Measurements from ENCODE around the gene UST.
A peak's percentile ranks its signal among the peaks of the same experiment; 100 is the strongest.
"Not testable (repeated sequence)": the region's sequence is repeated elsewhere in the genome, so short reads cannot be mapped to it uniquely, and the experiment has no call there.

Gene UST

DNA sequence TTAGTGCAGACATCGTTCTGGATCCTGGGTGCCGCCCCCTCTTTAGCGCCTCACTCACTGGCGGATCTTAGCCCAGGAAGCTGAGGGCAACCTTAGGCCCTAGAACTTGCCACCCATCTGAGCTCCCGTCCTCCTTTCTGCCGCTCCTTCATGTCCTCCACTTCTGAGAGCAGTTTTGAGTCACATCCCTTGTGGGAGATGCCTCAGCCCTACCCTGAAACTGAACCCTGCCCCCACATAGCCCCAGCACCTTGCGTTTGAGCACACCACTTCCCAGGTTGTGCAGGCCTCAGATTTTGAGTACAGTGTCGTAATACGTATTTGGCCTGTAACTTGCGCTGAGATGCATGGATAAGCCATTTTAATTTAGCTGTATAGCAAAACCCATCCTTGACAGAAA is 169.7 kb downstream of the UST start:
- DNase-seq: not testable (repeated sequence)

DNA sequence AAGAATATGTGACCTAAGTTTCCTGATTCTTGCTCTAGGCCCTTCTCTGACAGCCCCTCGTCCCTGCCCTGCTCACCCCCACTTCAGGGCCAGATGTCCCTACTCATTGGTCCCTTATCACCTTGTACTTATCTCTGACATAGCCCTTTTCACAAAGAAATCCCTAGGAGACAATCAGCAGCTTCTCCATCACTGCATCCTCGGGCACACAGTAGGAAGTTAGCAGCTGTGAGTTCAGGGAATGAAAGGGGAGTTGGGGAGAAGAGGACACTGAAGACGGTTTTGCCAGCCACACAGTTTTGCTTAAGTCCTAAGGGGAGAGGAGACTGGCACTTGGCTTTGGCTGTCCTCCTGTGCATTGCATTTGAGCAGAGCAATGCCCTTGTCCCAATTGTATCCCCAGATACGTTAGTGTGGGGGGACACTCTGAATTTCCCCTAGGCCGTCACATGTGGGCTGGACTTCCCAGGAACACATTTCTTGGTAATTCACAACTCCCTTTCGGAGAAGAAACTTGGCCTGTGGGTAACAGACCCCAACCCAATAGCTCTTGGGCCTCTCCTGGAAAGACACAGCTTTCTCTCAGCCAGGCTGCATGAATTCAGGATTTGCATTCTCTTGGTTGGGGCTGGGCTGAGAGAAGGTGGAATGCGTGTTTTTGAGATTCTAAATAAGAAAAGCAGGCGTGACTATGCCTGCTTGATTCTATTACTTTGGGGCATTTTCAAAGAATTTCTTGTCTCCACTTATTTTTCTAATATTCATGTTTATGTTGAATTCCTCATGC is 177.6 kb downstream of the UST start:
- DNase-seq: no peak

DNA sequence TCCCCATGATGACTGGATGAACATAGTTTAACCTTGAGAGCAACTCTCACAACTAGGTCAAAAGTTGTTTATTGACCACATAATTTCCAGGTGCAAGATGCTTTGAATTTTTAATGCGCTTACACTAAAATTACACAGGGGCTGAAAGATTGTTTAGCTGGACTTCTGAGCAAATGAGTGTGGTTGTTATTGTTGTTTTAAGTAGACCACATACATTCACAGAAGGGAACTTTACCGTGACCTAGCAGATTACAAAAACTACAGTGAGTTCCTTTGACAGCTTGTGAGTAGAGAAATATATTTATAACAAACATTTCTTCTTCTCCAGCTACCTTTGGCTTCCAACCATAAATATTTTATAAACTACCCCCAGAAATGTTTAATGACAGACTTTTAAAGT is 178.9 kb downstream of the UST start:
- DNase-seq: no peak

DNA sequence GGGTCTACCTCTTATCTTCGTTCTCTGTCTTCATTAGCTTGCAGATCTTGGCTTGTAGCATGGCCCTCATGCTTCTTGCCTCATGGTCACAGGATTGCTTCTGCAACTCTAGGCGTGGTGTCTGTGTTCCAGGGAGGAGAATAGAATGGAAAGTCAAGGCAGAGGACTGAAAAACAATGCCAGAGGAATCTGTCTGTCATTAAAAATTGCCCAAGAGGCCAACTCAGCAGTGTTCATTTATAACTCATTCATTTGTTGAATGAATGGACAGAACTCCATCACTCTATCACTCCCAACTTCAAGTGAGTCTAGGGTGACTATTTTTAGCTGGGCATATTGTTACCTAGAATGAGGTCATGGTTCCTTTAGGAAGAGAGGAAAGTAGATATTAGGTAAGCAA is 179.6 kb downstream of the UST start:
- no peak for DNase-seq

DNA sequence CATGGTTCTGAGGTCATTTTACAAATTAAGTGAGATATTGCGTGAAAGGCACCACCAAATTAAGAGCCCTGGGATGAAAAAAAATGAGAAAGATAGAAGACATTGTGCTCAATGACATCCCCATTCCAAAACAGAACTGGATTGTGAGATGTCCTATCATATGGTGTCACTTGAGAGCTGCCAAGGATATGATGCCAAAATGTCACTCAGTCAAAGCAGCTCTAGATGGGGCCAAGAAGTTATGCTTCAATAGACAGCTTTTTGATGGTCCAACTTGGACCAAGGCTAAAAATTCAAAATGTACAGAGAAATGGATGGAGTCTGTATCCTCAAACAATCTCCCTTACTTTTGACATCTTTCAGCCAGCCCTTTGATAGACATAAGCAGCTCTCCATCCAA is 180.8 kb downstream of the UST start:
- no peak for DNase-seq

DNA sequence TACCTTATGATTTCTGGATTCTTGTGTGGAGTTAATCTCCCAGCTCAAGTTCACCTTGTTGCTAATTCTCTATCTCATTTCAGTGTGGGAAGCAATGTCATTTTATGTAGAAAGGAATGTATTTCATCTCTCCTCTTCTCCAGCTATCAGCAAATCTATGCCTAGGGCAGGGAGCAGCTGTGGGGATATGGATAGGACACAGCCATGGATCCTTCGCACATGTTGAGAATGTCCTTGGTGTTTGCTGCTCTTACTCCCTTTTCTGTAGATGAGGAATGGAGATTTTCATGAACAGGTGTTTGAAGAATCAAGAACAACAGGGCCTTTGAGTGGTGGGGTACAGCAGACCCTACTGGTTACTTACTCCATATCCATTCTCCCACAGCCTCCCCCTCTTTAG is 182.0 kb downstream of the UST start:
- DNase-seq: no peak

DNA sequence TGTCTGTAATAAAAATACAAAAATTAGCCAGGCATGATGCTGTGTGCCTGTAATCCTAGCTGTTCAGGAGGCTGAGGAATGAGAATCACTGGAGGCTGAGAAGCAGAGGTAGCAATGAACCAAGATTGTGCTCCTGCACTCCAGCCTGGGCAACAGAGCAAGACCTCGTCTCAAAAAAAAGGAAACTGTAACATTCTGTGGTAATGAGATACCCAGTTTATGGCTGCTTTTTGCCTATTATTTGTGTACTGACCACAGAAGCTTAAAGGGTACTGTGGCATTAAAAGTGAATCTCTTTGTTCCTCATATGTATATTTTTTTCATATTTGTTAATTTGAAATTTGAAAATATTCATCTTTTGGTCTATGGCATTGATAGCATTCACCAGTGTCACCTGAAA is 185.4 kb downstream of the UST start:
- no peak for DNase-seq

DNA sequence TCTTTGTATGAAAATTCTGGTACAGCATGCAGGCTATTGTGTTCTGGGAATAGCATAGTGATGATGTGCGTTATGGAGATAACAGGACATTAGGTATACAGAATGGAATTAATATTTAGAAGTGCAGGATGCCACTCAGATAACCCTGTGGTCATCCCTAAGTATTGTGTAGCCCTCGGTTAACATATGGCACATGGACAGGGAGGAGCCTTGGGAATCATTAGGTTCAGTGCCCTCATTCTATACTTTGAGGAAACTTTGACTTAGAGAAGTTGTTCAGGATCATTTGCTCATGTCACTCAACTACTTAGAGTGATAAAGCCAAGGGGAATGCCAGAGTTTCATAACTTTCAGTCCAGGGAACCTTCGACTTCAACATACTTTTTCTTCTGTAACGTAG is 185.9 kb downstream of the UST start:
- DNase-seq: no peak

DNA sequence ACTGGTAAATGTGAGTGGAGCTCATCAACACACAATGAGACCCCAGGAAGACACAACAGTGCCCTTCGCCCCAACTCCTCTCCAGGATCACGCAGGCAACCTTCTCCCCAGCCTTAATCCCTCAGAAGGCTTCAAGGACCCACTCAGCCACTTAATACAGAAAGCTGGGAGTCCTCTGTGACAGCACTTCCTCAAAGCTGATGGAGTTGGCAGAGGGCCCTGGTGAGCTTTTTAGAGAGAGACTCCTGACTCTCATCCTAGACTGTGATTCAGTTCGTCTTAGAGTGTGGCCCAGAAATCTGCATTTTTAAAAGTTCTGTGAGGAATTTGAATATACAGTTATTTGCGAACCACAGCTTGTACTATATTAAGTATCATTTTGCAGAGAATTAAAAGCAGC is 187.7 kb downstream of the UST start:
- peak; percentile 92 for DNase-seq

DNA sequence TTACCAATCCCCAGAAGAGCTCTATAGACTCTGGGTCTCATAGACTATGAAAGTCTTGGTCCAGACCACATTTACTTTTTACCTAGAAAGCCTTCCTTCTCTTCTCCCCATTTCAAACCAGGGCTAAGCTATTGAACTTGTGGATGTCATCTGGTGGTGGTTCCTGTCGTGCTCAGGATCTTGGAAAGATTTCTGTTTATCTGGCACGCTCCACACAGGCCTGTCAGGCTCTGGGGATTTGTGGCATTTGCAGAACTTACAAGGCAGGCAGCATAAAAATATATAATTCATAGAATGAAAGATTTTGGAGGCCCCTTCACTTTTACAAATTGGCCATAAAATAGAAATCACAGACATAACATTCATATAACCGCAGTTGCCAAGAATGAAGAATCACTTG is 188.1 kb downstream of the UST start:
- peak; percentile 28 for DNase-seq

DNA sequence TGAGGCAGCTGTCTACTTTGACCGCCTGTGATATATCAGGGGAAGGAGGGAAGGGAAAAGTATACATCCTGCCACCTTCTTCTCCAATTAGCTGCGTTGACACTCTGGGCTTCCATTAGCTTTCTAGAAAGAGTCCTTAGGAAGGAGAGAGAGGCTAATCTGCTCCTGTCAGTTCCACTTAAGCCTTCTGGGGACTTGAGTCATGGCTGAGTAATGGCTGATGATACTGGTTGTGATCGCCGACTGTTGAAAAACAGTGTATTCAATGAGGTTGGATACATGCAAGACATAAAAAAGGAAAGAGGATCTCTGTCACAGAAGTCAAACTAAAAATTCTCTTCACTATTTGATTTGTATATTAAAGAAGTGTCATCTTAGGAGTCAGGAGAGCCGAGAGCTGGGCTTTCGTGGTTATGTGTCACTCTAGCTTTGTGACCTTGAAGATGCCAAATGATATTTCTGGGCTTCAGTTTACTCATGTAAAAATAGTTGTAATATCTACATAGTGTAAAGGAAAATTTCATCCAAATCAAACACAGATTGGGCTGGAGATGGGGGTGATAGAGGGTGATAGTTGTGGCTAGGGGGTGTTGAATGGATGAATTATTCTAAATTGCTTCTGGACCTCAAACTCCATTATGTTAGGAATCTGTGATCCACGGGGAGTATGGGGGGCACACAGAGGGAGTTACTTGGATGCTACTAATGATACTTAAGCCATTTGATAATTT is 189.0 kb downstream of the UST start:
- DNase-seq: peak; percentile 16

DNA sequence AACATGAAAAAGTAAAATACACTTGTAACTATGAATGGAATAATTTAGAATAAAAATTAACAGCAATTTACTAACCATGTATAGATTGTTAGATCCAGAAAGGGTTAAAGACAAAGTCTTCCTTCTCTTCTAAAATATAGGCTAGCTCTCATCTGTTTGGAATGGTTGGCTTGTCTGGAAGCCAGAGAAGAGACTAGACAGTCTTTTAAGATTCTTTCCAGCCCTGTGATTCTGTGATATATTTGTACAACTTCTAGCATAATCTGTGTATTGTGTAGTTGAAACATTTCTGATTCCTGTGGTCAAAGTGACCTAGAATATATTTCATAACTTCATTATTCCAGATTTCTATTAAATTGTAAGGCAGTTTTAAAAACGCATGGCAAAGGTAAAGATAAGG is 196.6 kb downstream of the UST start:
- no peak for DNase-seq

DNA sequence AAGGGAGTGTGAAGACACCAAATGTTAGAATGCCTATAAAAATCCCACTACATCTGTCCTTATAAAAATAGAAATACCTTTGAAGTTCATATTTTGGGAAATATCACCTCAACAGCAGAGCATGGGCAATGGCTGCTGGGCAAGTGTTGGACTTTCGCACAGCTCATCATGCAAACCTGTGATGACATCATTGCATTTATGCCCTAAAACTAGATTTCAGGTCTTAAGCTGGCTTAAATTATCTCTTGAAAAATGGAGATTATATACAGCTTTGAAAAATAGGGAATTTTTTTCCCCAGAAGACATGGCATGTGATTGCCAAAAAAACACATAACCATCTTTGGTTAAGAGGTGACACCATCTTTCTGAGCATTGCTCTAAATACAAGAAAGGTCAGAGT is 197.8 kb downstream of the UST start:
- DNase-seq: no peak

DNA sequence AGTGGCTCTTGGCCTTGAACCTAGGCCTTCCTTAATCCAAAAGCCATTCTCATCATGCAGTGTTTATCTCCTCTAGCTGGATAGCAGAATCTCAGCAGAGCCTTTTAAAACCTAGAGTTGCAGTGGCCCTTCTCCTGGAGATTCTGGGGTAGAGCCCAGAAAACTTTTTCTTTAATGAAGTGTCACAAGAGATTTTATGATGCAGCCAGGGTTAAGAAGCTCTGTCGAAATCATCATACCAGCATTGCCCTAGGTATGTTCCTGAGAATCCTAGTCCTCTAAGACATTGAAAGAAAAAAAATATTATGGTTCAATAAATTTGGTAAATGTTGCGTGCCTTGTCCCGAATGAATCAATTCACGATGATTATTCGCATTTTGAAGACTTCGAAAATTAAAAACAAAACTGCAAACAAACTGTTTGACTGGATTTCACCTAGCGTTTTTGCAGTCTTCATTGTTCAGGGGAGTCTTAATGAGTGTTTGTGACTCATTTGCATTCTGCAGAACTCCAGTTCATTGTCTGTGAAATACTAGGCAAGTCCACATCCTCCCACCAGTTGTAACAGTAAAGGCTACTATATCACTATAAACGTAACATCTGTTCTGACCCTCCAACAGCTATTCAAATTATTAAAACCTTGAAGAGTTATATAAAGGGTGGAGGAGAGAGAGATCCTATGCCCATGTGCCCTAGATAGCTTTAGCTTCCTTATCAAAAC is 198.6 kb downstream of the UST start:
- no peak for DNase-seq

DNA sequence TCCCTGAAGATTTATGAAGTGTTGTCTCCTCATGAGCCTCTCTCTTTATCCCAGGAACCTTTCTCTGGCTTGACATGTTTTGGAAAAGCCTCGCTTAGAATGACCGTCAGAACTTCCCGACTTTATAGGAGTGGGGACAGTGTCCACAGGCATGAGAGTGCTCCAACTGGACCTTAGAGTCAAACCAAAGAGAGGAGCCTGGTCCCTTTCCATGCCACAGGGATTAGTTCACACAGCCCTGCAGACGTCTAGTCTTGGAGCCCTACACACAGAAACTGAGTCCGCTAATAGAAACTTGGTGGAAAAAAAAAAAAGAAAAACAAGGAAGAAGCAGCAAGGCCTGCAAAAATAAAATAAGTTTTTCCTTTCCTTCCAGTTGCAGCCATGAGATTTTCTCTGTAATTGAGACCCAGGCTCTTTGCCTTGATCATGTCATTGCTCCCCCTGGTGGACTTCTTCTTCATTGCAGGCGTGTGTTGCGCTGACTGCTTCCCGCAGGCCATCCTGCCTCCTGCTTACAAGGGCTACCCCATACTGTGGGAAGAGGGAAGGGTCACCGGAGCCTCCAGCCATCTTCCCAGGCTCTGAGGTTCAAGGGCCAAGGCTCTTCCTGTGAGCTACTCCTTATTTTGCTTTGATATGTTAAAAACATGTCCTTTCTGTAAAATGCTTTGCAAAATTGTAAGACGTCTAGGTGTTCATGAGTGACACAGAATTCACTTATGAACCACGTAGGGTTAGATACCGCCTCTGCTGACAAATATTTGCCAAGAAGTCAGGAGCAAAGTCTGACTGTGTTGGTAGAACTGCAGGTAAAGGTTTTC is 201.0 kb downstream of the UST start:
- peak; percentile 18 for DNase-seq

DNA sequence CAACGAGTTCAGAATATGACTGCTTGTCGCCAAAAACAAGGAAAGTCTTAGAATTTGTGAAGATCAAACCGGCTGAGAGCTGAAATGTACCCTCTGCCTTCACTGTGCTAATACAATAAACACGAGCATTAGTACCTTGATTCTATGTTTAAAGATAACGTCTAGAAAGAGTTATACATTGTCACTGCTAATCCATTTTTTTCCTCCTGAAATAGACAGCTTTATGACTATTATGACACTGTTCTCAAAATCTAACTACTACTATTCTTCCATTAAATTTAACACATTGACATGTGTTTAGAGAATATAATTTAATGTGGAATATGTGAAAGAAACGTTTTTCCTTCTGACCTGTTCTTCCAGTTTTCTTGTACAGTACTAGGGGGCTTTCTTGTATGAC is 204.8 kb downstream of the UST start:
- no peak for DNase-seq

DNA sequence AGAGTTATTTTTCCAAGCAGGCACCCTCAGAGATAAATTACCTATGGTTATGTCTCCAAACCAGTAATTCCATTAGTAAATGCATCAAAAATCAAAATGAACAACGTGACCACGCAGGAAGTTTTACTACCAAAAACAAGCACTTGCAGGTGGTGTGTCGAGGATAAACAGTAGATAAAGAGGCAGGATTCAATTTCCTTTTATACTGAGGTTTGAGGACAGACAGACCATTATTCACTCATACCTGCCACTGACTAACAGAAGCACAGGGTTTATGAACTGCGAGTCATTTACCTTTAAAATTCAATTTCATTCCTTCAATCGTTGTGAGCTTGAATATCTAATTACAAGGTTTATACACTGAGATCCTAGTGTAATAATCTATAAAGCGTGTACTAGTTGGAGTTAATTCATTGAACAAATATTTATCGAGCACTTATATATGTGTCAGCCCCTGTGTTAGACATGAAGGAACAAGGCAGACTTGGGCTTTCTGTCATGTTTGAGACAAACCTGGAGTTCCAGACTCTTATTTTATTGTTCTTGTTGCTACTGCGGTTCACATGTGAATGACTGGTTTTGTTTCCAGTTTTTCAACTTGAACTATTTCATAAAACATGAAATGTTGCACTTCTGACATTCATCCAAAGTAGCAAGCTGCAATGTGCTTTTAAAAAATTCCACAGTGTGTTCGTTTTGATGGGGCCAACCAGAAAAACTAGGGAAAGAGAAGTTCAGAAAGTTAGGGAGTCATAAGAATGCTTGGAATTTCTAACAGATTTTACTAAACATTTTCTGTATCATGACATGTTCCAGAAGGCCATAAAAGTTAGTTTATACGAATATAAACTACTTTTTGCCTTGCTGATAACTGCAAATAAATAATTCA is 205.6 kb downstream of the UST start:
- no peak for DNase-seq

DNA sequence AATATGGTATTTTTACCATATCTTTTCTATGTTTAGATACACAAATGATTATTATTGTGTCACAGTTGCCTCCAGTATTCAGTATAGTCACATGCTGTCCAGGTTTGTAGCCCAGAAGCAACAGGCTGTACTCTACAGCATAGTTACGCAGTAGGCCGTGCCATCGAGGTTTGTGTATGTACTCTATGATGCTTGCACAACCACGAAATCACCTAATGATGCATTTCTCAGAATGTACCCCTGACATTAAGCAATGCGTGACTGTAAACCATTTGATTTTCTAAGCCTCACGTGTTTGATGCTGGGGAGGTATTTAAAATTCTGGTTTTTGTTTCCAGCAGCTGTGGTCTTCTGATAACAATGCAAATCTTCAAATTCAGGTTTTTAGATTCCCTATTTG is 207.6 kb downstream of the UST start:
- no peak for DNase-seq

DNA sequence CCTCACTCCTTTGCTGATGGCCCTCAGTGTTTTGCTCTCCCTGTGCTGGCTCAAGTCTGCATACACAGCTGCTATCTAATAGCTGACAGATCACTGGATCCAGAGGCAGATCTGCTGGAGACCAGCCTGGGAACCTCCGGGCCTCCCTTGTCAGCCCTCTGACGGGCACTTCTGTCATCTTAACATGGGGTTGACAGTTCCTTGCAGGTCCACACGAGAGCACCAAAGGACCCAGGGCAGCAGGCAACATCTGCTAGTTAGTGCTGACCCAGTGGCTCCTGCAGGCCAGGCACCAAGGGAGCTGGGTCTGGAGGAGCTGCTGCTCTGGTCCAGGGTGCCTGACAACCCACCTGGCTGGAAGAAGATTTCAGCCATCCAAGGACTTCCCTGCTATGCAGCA is 208.1 kb downstream of the UST start:
- DNase-seq: no peak

DNA sequence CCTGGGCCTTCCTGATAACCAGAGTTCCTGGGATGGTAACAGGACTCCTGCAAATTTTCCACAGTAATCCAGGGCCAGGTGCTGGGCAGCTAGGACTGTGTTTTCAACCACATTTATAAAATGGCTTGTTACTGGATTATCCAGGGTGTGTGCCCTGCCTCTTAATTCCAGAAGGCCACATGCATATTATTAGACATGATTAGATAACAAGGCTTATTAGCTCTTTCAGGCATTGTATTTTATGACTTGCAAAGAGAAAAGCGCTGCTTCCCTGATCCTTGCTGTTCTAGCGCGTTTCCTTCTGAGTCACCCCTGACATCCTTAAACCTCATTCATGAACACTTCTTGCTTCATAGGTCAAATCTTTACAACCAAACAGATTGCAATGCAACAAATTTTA is 208.6 kb downstream of the UST start:
- DNase-seq: no peak

DNA sequence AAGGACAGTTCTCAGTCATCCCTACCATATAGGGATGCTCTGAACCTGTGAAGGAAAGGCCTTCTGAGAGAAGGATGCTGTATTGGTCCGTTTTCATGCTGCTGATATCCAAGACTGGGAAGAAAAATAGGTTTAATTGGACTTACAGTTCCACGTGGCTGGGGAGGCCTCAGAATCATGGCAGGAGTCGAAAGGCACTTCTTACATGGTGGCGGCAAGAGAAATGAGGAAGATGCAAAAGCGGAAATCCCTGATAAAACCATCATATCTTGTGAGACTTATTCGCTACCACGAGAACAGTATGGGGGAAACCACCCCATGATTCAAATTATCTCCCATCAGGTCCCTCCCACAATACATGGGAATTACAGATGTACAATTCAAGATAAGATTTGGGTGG is 209.3 kb downstream of the UST start:
- DNase-seq: not testable (repeated sequence)

DNA sequence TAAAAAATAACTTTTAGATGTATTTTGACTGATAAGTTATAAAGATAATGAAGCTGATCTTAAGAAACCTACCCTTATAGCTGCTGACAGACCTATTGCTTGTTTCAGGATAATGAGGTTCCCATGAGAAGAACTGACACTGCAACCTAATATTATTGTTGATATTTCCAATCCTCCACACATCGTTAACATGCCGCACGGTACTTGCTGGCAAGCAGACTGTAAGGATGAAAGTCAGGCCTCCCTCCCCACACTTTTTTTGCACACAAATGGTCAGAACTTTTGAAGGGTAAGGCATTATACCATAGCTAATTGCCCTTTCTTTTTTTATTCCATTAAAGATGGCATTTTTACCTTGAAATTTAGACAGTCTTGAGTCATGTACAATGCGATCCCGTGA is 210.9 kb downstream of the UST start:
- no peak for DNase-seq
